ENCODE data around the gene JTB.

GRCh38 chr1:153959454-153959853 lies 18.0 kb downstream of the JTB start:
- TF ChIP-seq CTCF (IDR thresholded peaks at IDR 0.05) = no peak
- no peak for TF ChIP-seq POLR2A (IDR thresholded peaks at IDR 0.05)
